HAP-1 (cell line): ENCODE data around the gene AUTS2.
"Not testable (repeated sequence)": the region's sequence is repeated elsewhere in the genome, so short reads cannot be mapped to it uniquely, and the experiment has no call there.

Experiments used
- DNase-seq, 2 experiments: peaks; one replicate each; pipeline ENCODE4 v3.0.0-alpha.2; 2016 to 2020; ENCODE audit warnings: low spot score in 2 of 2
- H3K27me3 ChIP-seq: fragments of 250-450 bp; sonication (Bioruptor Pico); 2 replicates; pipeline ENCODE4 v1.5.1; 2020; ENCODE audit warnings: low read depth, mild to moderate bottlenecking, moderate library complexity
- H3K36me3 ChIP-seq: fragments of 250-450 bp; sonication (Bioruptor Pico); replicated peaks from 2 replicates; pipeline ENCODE4 v1.5.1; 2020; ENCODE audit warnings: mild to moderate bottlenecking
- H3K4me1 ChIP-seq: fragments of 250-450 bp; sonication (Bioruptor Pico); 2 replicates; pipeline ENCODE4 v1.5.1; 2020; ENCODE audit warnings: mild to moderate bottlenecking
- H3K4me3 ChIP-seq: fragments of 250-450 bp; sonication (Bioruptor Pico); 2 replicates; pipeline ENCODE4 v1.5.1; 2020; ENCODE audit warnings: mild to moderate bottlenecking, moderate library complexity
- H3K9me3 ChIP-seq: fragments of 250-450 bp; sonication (Bioruptor Pico); 2 replicates; pipeline ENCODE4 v1.5.1; 2020; ENCODE audit warnings: mild to moderate bottlenecking, moderate library complexity
- in situ Hi-C: fragments of 300-500 bp; cut with MboI; formaldehyde crosslinking; loops from 3 replicates; pipeline ENCODE4 v1.14.3; 2020; ENCODE audit warnings: low sequenced_read_pairs, inconsistent platforms, mixed read lengths

AUTS2 gene

GRCh38 chr7:70263471-70264255 is 665.4 kb downstream of the AUTS2 start:
- in situ Hi-C loops: no loop called here
- H3K4me1 ChIP-seq: peaks cover 23% of the 10 kb centered on the region
- H3K36me3 ChIP-seq: no peaks in the 10 kb centered on the region
- no peak for DNase-seq
- no peaks in the 10 kb centered on the region for H3K27me3 ChIP-seq
- no peaks in the 10 kb centered on the region for H3K9me3 ChIP-seq
- H3K4me3 ChIP-seq: no peak overlapping the region

DNA sequence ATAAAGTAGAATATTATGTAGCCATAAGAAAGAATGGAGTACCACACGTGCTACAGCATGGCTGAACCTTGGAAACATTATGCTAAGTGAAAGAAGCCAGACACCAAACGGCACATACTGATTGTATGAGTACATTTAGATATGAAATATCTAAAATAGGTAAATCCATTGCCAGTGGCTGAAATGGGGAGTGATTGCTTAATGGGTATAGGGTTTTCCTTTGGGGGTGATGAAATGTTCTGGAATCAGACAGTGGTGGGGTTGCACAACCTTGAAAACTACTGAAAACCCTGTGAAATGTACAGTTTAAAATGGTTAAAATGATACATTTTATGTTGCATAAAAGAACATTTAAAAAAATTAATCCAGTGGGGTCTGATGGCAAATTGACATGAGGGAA is 667.9 kb downstream of the AUTS2 start:
- Histone ChIP-seq H3K36me3 (no peaks in the 10 kb centered on the region), H3K4me1 (peaks cover 24% of the 10 kb centered on the region), H3K9me3 (no peaks in the 10 kb centered on the region), H3K27me3 (no peaks in the 10 kb centered on the region), H3K4me3 (no peak overlapping the region)
- in situ Hi-C loops: no loop called here
- no peak for DNase-seq

DNA sequence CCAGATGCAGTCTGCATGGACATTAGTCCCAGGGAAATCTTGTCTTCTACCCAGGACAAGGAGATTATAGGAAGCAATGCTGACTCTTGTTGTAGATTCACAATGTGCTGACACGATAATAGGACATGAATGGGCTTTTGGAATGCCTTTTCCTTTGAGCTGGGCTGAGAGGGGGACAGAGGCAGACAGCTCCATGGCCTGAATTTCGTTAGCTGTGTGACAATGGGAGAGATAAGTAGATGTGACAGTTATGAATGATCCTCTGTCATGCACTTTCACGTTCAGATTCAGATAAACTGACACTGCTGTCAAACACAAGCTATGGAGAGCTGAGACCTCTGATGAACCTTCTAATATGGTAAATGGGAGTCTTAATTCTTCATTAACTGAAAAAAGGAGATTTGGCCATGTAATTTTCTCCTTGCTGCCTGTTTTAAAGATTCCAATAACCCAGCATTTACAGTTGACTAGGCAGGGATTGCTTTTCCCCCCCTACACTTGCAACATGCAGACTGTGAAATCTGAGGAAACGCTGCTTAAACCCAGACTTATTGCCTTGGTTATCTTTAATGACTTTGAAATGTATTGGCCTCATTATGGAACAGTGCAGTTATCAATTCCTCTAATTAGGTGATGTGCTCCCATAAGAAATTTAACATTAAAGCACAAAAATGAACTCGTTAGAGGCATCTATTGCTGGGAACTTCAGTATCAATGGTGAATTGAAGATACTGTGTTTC is 669.3 kb downstream of the AUTS2 start:
- H3K4me3 ChIP-seq: no peak overlapping the region
- peak; percentile 60 to 79 for DNase-seq
- peaks cover 30% of the 10 kb centered on the region for H3K4me1 ChIP-seq
- H3K27me3 ChIP-seq: no peaks in the 10 kb centered on the region
- in situ Hi-C loops: no loop called here
- H3K9me3 ChIP-seq: no peaks in the 10 kb centered on the region
- no peaks in the 10 kb centered on the region for H3K36me3 ChIP-seq

- Histone ChIP-seq H3K4me1 (peaks cover 30% of the 10 kb centered on the region), H3K4me3 (no peak overlapping the region), H3K36me3 (no peaks in the 10 kb centered on the region), H3K27me3 (no peaks in the 10 kb centered on the region), H3K9me3 (no peaks in the 10 kb centered on the region)
- DNase-seq: peak in 1 of 2 experiments; percentile 49
- in situ Hi-C loops: no loop called here
Measured at GRCh38 chr7:70268179-70268578, 669.9 kb downstream of the AUTS2 start.

- Histone ChIP-seq H3K9me3 (no peaks in the 10 kb centered on the region), H3K4me1 (peaks cover 24% of the 10 kb centered on the region), H3K27me3 (no peaks in the 10 kb centered on the region), H3K36me3 (no peaks in the 10 kb centered on the region), H3K4me3 (no peak overlapping the region)
- in situ Hi-C loops: no loop called here
- no peak for DNase-seq
Measured at GRCh38 chr7:70270149-70270548, 671.9 kb downstream of the AUTS2 start.

GRCh38 chr7:70271617-70272081 is 673.4 kb downstream of the AUTS2 start:
- Histone ChIP-seq H3K36me3 (no peaks in the 10 kb centered on the region), H3K9me3 (no peaks in the 10 kb centered on the region), H3K4me1 (peaks cover 23% of the 10 kb centered on the region), H3K27me3 (no peaks in the 10 kb centered on the region), H3K4me3 (no peak overlapping the region)
- peak; percentile 29 to 35 for DNase-seq
- in situ Hi-C loops: no loop called here

- H3K9me3 ChIP-seq, H3K4me3 ChIP-seq, H3K36me3 ChIP-seq, H3K27me3 ChIP-seq, in situ Hi-C loops, DNase-seq, H3K4me1 ChIP-seq: not testable (repeated sequence)
Measured at GRCh38 chr7:70275570-70275969, 677.3 kb downstream of the AUTS2 start.

DNA sequence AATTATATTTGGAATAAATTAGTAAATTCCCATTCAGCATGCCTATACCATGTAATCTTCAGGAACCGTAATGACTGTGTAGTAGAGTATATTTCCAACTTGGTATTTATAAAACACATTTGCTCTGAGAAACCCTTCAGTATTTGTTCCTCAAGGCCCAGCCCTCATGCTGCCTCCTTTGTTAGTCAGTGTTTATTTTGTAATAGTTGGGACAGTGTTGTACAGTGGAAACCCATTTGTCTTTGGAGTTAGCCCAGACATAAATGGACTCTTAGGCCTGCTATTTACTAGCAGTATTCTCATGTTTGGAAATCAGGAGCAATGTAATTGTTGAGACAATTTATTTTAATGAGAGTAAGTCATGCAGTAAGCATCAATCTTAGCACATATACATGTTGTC is 686.9 kb downstream of the AUTS2 start:
- Histone ChIP-seq H3K27me3 (no peaks in the 10 kb centered on the region), H3K4me1 (no peaks in the 10 kb centered on the region), H3K36me3 (no peaks in the 10 kb centered on the region), H3K4me3 (no peak overlapping the region), H3K9me3 (no peaks in the 10 kb centered on the region)
- in situ Hi-C loops: no loop called here
- DNase-seq: no peak

DNA sequence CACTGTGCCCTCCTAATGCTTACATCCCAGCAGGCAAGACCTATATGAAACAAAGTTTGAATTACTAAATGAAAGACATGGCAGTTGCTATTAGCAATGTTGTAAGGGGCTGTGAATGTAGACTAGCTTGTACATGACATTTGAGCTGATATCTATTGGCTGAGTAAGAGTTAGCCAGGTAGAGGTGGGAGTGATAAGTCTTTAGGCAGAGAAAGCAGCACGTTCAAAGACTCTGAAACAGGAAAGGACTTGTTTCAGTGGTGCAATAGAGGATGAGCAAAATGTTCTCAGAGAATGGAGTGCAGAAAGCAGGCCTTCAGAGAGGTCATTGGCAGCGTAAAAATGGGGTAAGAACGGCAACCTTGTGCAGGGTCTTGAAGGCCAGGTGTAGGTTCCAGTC is 687.6 kb downstream of the AUTS2 start:
- no peak for DNase-seq
- no peaks in the 10 kb centered on the region for H3K27me3 ChIP-seq
- in situ Hi-C loops: no loop called here
- no peak overlapping the region for H3K4me3 ChIP-seq
- H3K9me3 ChIP-seq: no peaks in the 10 kb centered on the region
- H3K36me3 ChIP-seq: no peaks in the 10 kb centered on the region
- H3K4me1 ChIP-seq: no peaks in the 10 kb centered on the region

DNA sequence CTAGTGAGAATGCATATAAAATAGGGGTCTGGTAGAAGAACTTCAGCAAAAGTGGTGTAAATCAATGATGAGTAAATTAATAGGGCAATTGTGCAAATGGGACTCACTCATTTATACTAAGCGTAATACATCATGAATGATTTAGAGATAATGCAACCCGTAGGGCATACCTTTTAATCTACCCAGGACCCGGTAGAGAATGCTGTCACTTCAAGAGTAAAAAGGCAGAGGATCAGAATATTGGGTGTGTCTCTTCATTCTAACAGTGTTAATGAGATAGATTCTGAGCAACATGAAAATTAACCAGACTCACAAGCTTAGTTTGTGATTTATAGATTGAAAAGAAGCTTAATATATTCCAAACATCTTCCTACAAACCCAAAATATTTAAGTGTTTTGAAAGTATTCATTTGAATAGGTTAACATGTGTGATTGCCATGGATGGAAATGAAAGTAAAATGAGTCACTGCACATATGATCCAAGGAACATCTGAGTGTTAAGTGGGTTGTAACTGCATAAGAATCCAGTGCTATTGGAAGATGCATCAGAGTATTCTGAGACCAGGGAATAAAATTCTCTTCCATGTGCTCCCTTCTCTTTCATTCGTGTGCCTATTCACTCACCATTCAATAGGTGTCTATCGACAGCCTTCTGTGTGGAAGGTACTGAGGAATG is 690.6 kb downstream of the AUTS2 start:
- Histone ChIP-seq H3K4me3 (no peak overlapping the region), H3K27me3 (no peaks in the 10 kb centered on the region), H3K36me3 (no peaks in the 10 kb centered on the region), H3K4me1 (no peaks in the 10 kb centered on the region), H3K9me3 (no peaks in the 10 kb centered on the region)
- in situ Hi-C loops: no loop called here
- DNase-seq: no peak

DNA sequence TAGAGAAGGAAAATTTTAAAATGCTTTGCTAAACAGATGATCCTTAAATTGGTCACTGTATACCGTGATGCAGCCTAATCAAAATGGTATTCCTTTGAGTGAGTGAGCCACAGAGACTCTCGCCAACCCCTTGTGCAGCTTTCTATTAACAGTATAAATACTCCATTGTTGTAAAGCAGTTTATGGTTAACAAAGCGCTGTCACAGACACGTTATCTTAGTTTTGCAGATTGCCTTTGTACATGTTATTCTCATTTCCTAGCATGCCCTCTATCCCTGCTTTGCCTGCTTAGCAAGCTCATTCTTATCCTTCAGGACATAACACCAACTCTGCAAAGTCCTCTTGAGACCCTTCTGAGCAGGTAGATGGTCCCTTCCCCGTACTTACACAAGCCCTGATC is 694.4 kb downstream of the AUTS2 start:
- no peaks in the 10 kb centered on the region for H3K4me1 ChIP-seq
- in situ Hi-C loops: no loop called here
- no peaks in the 10 kb centered on the region for H3K27me3 ChIP-seq
- no peaks in the 10 kb centered on the region for H3K9me3 ChIP-seq
- DNase-seq: peak; percentile 8 to 59
- no peaks in the 10 kb centered on the region for H3K36me3 ChIP-seq
- no peak overlapping the region for H3K4me3 ChIP-seq

GRCh38 chr7:70294211-70294911 is 696.1 kb downstream of the AUTS2 start:
- DNase-seq: no peak
- Histone ChIP-seq H3K4me3 (no peak overlapping the region), H3K4me1 (no peaks in the 10 kb centered on the region), H3K27me3 (no peaks in the 10 kb centered on the region), H3K9me3 (no peaks in the 10 kb centered on the region), H3K36me3 (no peaks in the 10 kb centered on the region)
- in situ Hi-C loops: no loop called here

- H3K9me3 ChIP-seq: no peaks in the 10 kb centered on the region
- H3K4me1 ChIP-seq: no peaks in the 10 kb centered on the region
- in situ Hi-C loops: no loop called here
- H3K27me3 ChIP-seq: no peaks in the 10 kb centered on the region
- no peaks in the 10 kb centered on the region for H3K36me3 ChIP-seq
- no peak for DNase-seq
- H3K4me3 ChIP-seq: no peak overlapping the region
Measured at GRCh38 chr7:70298780-70299471, 700.7 kb downstream of the AUTS2 start.
